ENCODE results near the gene OPN3. TPM values are rescaled to one million over a fixed set of nuclear protein-coding genes. Genes with fewer than 3 reads are reported as not detected.
A peak's percentile ranks its signal among the peaks of the same experiment; 100 is the strongest.

OPN3 gene
- total RNA-seq, 3 donors from 2014 or later, result 12.0 to 22.4 (median 16.1) TPM

DNA sequence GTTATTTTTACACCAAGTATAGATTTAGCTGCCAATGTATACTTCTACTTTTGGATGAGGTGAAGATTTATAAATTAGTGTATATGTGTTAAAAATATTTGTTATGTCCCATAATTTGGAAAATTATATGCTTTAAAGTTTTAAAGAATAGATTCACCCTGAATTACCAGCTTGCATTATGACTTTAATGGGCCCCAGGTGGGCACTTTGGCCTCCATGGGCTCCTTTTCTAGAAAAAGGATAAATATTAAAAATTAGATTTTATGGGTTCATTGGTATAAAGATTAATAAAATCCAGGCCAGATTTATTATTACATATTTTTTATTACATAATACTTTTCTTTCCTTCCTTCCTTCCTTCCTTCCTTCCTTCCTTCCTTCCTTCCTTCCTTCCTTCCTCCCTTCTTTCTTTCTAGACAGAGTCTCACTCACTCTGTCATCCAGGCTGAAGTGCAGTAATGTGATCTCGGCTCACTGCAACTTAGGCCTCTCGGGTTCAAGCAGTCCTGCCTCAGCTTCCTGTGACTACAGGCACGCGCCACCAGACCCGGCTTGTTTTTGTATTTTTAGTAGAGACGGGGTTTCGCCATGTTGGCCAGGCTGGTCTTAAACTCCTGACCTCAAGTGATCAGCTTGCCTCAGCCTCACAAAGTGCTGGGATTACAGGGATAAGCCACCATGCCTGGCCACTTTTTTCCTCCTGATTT is 86.1 kb downstream of the OPN3 start:
- no peaks in the 10 kb centered on the region for H3K4me1 ChIP-seq
- TF ChIP-seq POLR2A (IDR thresholded peaks at IDR 0.05) (no peak), POLR2AphosphoS5 (IDR thresholded peaks at IDR 0.05) (no peak)
- TF ChIP-seq, protein P1, sequence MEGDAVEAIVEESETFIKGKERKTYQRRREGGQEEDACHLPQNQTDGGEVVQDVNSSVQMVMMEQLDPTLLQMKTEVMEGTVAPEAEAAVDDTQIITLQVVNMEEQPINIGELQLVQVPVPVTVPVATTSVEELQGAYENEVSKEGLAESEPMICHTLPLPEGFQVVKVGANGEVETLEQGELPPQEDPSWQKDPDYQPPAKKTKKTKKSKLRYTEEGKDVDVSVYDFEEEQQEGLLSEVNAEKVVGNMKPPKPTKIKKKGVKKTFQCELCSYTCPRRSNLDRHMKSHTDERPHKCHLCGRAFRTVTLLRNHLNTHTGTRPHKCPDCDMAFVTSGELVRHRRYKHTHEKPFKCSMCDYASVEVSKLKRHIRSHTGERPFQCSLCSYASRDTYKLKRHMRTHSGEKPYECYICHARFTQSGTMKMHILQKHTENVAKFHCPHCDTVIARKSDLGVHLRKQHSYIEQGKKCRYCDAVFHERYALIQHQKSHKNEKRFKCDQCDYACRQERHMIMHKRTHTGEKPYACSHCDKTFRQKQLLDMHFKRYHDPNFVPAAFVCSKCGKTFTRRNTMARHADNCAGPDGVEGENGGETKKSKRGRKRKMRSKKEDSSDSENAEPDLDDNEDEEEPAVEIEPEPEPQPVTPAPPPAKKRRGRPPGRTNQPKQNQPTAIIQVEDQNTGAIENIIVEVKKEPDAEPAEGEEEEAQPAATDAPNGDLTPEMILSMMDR (IDR thresholded peaks at IDR 0.05), result no peak
- H3K36me3 ChIP-seq, result no peaks in the 10 kb centered on the region
- intact Hi-C loops (cut with DNase I; ENCODE audit: low total_unique reads), result no loop called here
- H3K9me3 ChIP-seq, result no peaks in the 10 kb centered on the region
- no peaks in the 10 kb centered on the region for H3K27me3 ChIP-seq
- H3K27ac ChIP-seq, result no peak overlapping the region
- DNase-seq (ENCODE audit: low spot score in 2 of 2), result no peak
- H3K4me3 ChIP-seq, result no peak overlapping the region

DNA sequence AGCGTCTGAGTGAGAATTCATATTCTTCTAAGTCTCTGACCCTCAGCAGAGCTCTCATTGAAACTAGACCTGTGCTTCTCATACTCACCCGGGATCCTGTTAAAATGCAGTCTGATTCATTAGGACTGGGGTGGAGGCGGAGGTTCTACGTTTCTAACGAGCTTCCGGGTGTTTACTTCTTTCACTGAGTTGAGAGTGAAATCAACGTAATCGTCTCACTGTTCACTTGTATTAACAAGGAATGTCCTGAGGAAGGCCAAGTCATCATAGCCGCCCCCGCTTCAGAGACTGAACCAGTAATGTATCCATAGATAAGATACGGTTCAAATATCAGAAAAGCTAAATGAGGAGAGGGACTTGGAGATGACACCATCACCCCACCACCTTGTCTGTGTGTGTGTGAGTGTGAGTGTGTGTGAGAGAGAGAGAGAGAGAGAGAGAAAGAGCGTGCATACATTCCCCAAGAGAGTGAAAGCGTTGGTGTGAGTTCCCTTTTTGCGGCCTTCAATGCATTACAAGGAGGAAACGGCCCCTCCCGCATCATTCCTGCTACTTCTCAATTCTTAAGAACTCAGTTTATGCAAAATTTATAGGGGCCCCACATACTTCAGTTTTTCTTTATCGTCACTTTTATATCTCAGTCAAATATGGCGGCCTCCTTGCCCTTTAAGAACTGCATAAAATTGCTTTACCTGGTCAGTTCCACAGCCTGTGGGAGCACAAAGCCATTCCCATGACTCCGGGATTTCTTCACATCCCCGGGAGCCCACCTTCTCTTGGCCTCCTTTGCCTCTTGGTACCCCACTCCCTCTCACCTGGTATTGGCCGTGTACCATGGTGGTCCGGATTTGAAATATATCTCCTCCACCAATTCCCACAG is 88.2 kb downstream of the OPN3 start:
- Histone ChIP-seq H3K27me3 (no peaks in the 10 kb centered on the region), H3K27ac (no peak overlapping the region), H3K4me1 (no peaks in the 10 kb centered on the region), H3K4me3 (peak overlapping the region in 1 of 3 donors; percentile 25), H3K36me3 (no peaks in the 10 kb centered on the region), H3K9me3 (no peaks in the 10 kb centered on the region)
- intact Hi-C loops (cut with DNase I; ENCODE audit: low total_unique reads), result no loop called here
- no peak for DNase-seq (ENCODE audit: low spot score in 2 of 2)
- TF ChIP-seq, protein P1 (IDR thresholded peaks at IDR 0.05), result no peak
- no peak for TF ChIP-seq POLR2AphosphoS5 (IDR thresholded peaks at IDR 0.05)
- TF ChIP-seq POLR2A (IDR thresholded peaks at IDR 0.05), result no peak

DNA sequence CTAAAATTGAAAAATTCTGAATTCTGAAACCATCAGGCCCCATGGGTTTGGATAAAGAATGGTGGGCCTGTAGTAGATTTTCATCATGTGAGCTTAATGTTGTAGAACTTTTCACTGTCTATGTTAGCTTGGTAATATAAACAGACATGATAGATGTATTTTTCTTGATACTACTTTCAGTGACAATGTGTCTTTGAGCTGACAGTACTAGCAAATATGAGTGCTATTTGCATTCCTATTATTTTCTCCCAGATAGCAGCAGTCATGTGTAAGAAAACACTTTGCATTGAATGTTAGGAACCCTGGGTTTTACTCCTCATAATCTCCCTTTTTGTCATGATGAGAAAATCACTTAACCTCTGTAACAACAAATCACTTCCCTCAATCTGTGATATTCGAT is 89.9 kb downstream of the OPN3 start:
- DNase-seq (ENCODE audit: low spot score in 2 of 2), result no peak
- TF ChIP-seq POLR2AphosphoS5 (IDR thresholded peaks at IDR 0.05) (no peak), POLR2A (IDR thresholded peaks at IDR 0.05) (no peak)
- TF ChIP-seq, protein P1 (IDR thresholded peaks at IDR 0.05), result no peak
- Histone ChIP-seq H3K36me3 (no peaks in the 10 kb centered on the region), H3K4me3 (no peak overlapping the region), H3K4me1 (no peaks in the 10 kb centered on the region), H3K9me3 (no peaks in the 10 kb centered on the region), H3K27ac (no peak overlapping the region), H3K27me3 (no peaks in the 10 kb centered on the region)
- intact Hi-C loops (cut with DNase I; ENCODE audit: low total_unique reads), result no loop called here

DNA sequence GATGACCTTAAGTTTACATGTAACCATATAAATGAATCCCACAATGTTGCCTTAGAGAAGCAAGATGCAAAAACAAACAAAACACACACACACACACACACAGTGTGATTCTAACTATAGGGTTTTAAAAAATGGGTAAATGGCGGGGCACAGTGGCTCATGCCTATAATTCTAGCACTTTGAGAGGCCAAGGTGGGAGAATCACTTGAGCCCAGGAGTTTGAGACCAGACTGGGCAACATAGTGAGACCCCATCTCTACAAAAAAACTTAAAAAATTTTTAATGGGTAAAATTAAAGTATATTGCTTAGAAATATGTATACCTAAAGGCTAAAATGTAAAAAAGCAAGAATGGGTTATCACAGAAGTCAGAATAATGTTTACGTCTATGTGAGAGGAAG is 92.2 kb downstream of the OPN3 start:
- no peaks in the 10 kb centered on the region for H3K36me3 ChIP-seq
- no peaks in the 10 kb centered on the region for H3K27me3 ChIP-seq
- H3K9me3 ChIP-seq, result no peaks in the 10 kb centered on the region
- TF ChIP-seq POLR2AphosphoS5 (IDR thresholded peaks at IDR 0.05), result no peak
- TF ChIP-seq, protein P1 (IDR thresholded peaks at IDR 0.05), result no peak
- TF ChIP-seq POLR2A (IDR thresholded peaks at IDR 0.05), result no peak
- intact Hi-C loops (cut with DNase I; ENCODE audit: low total_unique reads), result no loop called here
- no peaks in the 10 kb centered on the region for H3K4me1 ChIP-seq
- H3K27ac ChIP-seq, result no peak overlapping the region
- no peak for DNase-seq (ENCODE audit: low spot score in 2 of 2)
- H3K4me3 ChIP-seq, result no peak overlapping the region

Other genes with a start within 250 kb of the OPN3 start
- gene FH, start 120.6 kb downstream of the OPN3 start, total RNA-seq, result 10 to 100 TPM; 43.2 to 48.0 (median 44.2) TPM
- gene KMO, start 108.0 kb downstream of the OPN3 start, total RNA-seq, result 1 to 10 TPM; 1.1 to 4.3 (median 1.9) TPM
- 1 to 10 TPM; 6.4 to 7.5 (median 7.2) TPM for gene CHML, start within 50 bp of the OPN3 start, total RNA-seq
- not detected for gene WDR64, start 11.9 kb upstream of the OPN3 start, total RNA-seq
- gene EXO1, start 207.8 kb upstream of the OPN3 start, total RNA-seq, result under 1 TPM in 1 of 3 donors, not detected in 2; 0.16 TPM

Data from breast epithelium (tissue), 4 donors.